Keratinocyte (primary cell): ENCODE measurements around the gene MRPL41.

Source experiments
- EZH2 ChIP-seq: IDR thresholded peaks from one replicate; pipeline ENCODE4 v1.6.1; 2012; ENCODE audit warnings: inconsistent platforms, mild to moderate bottlenecking, low read length, moderate library complexity
- TF ChIP-seq, protein P1 (sequence below), 3 experiments: IDR thresholded peaks in 1 of 3; conservative IDR thresholded peaks in 1 of 3; optimal IDR thresholded peaks in 1 of 3; 2 replicates in 2 of 3; 3 replicates in 1 of 3; pipeline versions ENCODE3 to v1.5.1; 2011; ENCODE audit warnings: low read length in 3 of 3, mild to moderate bottlenecking in 3 of 3, moderate library complexity in 2 of 3, control low read depth in 1 of 3, inconsistent platforms in 1 of 3; ENCODE audit not compliant: insufficient read depth in 2 of 3; ENCODE audit errors: extremely low read depth in 1 of 3

DNA sequence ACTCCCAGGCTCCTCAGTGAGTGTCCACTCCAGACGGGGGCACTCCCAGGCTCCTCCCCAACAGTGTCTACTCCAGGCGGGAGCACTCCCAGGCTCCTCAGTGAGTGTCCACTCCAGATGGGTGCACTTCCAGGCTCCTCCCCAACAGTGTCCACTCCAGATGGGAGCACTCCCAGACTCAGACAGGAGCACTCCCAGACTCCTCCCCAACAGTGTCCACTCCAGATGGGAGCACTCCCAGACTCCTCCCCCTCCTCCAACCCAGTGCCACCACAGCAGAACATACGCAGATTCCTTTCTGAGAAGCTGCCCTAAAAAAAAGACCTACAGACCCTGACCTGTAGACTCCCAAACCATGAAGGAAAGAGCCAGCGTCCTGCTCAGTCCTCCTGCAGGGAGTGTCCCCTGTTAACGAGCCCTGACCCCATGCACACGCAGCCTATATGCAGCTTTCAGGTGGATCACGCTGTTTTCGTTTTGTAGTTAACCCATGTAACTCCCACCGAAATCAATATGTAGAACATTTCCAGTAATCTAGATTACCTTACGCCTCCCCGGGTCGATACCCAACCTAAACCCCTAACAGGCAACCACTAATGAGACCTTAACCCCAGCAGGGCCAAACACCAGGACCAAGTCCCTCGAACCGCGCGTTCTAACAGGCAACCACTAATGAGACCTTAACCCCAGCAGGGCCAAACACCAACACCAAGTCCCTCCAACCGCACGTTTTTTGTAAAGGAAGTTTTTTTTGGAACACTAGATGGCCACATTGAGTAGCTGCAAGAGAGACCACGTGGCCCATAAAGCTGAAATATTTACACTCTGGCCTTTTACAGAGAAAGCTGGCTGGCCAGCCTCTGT is 17.2 kb upstream of the MRPL41 start:
- TF ChIP-seq, protein P1, sequence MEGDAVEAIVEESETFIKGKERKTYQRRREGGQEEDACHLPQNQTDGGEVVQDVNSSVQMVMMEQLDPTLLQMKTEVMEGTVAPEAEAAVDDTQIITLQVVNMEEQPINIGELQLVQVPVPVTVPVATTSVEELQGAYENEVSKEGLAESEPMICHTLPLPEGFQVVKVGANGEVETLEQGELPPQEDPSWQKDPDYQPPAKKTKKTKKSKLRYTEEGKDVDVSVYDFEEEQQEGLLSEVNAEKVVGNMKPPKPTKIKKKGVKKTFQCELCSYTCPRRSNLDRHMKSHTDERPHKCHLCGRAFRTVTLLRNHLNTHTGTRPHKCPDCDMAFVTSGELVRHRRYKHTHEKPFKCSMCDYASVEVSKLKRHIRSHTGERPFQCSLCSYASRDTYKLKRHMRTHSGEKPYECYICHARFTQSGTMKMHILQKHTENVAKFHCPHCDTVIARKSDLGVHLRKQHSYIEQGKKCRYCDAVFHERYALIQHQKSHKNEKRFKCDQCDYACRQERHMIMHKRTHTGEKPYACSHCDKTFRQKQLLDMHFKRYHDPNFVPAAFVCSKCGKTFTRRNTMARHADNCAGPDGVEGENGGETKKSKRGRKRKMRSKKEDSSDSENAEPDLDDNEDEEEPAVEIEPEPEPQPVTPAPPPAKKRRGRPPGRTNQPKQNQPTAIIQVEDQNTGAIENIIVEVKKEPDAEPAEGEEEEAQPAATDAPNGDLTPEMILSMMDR (optimal IDR thresholded peaks at IDR 0.05 in 1 of 3, IDR thresholded peaks at IDR 0.05 in 1 of 3, conservative IDR thresholded peaks at IDR 0.05 in 1 of 3; ENCODE audit: extremely low read depth in 1 of 3, insufficient read depth in 2 of 3, low read length in 3 of 3), result peak; percentile 52 to 80 (median 70)
- no peak for TF ChIP-seq EZH2
